Common myeloid progenitor, CD34-positive (primary cell): ENCODE results near the gene ZKSCAN4.
A peak's percentile ranks its signal among the peaks of the same experiment; 100 is the strongest.

Experiments used
- CTCF ChIA-PET: fragments of 350-600 bp; sonication (Branson Sonifier 250); formaldehyde crosslinking; loops from one replicate; lab custom pipeline; 2021; ENCODE audit warnings: antibody characterized with exemption; lab: Charles Lee
- POLR2A ChIA-PET: fragments of 350-600 bp; sonication (Branson Sonifier 250); formaldehyde crosslinking; loops from one replicate; lab custom pipeline; 2021; ENCODE audit warnings: antibody characterized with exemption; lab: Charles Lee
- DNase-seq, 3 donors: peaks; one replicate each; pipeline versions ENCODE4 v3.0.0 to v3.0.0-alpha.2; 2013
- H3K27ac ChIP-seq, 2 experiments: 1 replicate in 1 of 2; 2 replicates in 1 of 2; pipeline ENCODE4 v1.7.0; 2013; ENCODE audit warnings: inconsistent platforms in 2 of 2, low read length in 2 of 2, mild to moderate bottlenecking in 2 of 2, low read depth in 1 of 2, moderate library complexity in 1 of 2; ENCODE audit not compliant: severe bottlenecking in 2 of 2, insufficient read depth in 1 of 2, poor library complexity in 1 of 2
- H3K27me3 ChIP-seq, 5 experiments: replicated peaks in 2 of 5; 1 replicate in 3 of 5; 2 replicates in 2 of 5; pipeline versions ENCODE4 v1.6.1 to v1.7.0; 2013; ENCODE audit warnings: low read length in 4 of 5, mild to moderate bottlenecking in 2 of 5, moderate library complexity in 2 of 5, inconsistent platforms in 1 of 5; ENCODE audit not compliant: insufficient read depth in 5 of 5, control insufficient read depth in 4 of 5
- H3K36me3 ChIP-seq, 4 experiments: 1 replicate in 2 of 4; 2 replicates in 2 of 4; pipeline versions ENCODE4 v1.6.1 to v1.7.0; 2013; ENCODE audit warnings: low read length in 3 of 4, control low read depth in 1 of 4, mild to moderate bottlenecking in 1 of 4; ENCODE audit not compliant: control insufficient read depth in 4 of 4, insufficient read depth in 4 of 4
- H3K4me1 ChIP-seq, 4 experiments: 1 replicate in 3 of 4; 2 replicates in 1 of 4; pipeline versions ENCODE4 v1.6.1 to v1.7.1; 2013; ENCODE audit warnings: low read length in 3 of 4, mild to moderate bottlenecking in 3 of 4, control low read depth in 1 of 4, inconsistent platforms in 1 of 4, moderate library complexity in 1 of 4; ENCODE audit not compliant: control insufficient read depth in 4 of 4, insufficient read depth in 4 of 4; ENCODE audit errors: control extremely low read depth in 1 of 4
- H3K4me3 ChIP-seq, 7 experiments: 1 replicate in 4 of 7; 2 replicates in 3 of 7; pipeline versions ENCODE4 v1.5.1 to v1.7.0; 2013; ENCODE audit warnings: mild to moderate bottlenecking in 7 of 7, low read length in 6 of 7, moderate library complexity in 6 of 7, inconsistent platforms in 2 of 7, low read depth in 2 of 7, control low read depth in 1 of 7; ENCODE audit not compliant: insufficient read depth in 4 of 7, control insufficient read depth in 1 of 7; ENCODE audit errors: extremely low read depth in 1 of 7
- H3K9me3 ChIP-seq, 5 experiments: 1 replicate in 4 of 5; 2 replicates in 1 of 5; pipeline versions ENCODE4 v1.6.1 to v1.7.1; 2013; ENCODE audit warnings: low read length in 4 of 5, mild to moderate bottlenecking in 2 of 5, inconsistent platforms in 1 of 5, low read depth in 1 of 5, moderate library complexity in 1 of 5; ENCODE audit not compliant: control insufficient read depth in 4 of 5, insufficient read depth in 2 of 5; ENCODE audit errors: control extremely low read depth in 1 of 5
- WGBS: methylation state at CpG from one replicate; pipeline ENCODE4 v1.1.5; 2013; ENCODE audit not compliant: insufficient coverage; 5-methylcytosine and 5-hydroxymethylcytosine counted together

The ZKSCAN4 gene

DNA sequence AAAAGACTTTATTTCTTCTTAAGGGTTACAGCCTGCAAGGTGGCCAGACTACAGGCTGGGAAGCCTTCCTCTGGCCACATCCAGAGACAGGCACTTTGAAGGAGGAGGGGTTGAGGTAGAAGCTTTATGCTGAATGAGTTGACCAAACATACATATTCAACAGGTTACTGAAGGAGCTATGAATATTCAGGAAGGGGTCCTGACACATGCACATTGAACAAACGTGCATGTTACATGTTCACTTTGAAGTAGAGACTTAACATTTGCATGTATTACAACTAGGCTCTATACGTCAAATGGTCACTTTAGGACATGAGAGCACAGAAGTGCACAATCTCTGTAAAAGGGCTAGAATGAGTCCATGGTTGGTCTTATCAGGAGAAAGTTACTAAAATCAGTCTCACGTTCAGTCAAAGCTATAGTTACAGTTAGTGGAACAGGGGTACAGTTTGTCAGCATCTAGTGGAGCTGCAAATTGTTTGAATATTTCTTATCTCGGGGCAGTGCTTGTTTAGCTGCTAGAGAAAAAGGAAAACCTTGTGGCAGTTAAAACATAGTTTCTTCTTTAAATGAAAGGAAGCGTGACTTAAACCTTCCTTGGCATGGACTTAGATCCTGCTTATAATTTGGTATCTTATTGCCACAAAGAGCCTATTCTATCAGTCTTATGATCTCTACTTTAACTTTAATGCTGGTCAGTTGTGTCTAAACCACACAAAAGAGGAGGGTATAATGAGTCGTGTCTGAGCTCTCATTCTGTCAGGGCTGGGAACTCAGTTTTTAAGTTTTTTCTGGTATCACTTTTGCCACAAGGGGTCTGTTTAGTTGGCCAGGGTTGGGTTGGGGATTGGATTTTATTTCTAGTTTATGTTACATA lies 31.6 kb downstream of the ZKSCAN4 start:
- WGBS: 43% methylated on average over 4 of the region's 6 CpGs
- H3K4me3 ChIP-seq: peak overlapping the region in 1 of 7 experiments; percentile 32
- H3K36me3 ChIP-seq: no peaks in the 10 kb centered on the region
- H3K27me3 ChIP-seq: peaks cover 0 to 4% (median under 1%) of the 10 kb centered on the region in 5 experiments
- peak overlapping the region in 1 of 2 experiments; percentile 46 for H3K27ac ChIP-seq
- ChIA-PET POLR2A (interaction anchor here (0.6 kb wide), 1 partner anchor 197 kb away, joined by 3 read pairs; no protein-coding TSS in a partner anchor), CTCF (interaction anchor here (1.0 to 2.2 kb wide), 4 partner anchors 9 to 138 kb away, joined by 3 to 8 read pairs (median 4); partner anchors contain the start of gene ZSCAN26)
- H3K9me3 ChIP-seq: no peaks in the 10 kb centered on the region
- peaks cover 6 to 30% (median 19%) of the 10 kb centered on the region in 4 experiments for H3K4me1 ChIP-seq
- DNase-seq: peak in 2 of 3 donors; percentile 28 to 45

DNA sequence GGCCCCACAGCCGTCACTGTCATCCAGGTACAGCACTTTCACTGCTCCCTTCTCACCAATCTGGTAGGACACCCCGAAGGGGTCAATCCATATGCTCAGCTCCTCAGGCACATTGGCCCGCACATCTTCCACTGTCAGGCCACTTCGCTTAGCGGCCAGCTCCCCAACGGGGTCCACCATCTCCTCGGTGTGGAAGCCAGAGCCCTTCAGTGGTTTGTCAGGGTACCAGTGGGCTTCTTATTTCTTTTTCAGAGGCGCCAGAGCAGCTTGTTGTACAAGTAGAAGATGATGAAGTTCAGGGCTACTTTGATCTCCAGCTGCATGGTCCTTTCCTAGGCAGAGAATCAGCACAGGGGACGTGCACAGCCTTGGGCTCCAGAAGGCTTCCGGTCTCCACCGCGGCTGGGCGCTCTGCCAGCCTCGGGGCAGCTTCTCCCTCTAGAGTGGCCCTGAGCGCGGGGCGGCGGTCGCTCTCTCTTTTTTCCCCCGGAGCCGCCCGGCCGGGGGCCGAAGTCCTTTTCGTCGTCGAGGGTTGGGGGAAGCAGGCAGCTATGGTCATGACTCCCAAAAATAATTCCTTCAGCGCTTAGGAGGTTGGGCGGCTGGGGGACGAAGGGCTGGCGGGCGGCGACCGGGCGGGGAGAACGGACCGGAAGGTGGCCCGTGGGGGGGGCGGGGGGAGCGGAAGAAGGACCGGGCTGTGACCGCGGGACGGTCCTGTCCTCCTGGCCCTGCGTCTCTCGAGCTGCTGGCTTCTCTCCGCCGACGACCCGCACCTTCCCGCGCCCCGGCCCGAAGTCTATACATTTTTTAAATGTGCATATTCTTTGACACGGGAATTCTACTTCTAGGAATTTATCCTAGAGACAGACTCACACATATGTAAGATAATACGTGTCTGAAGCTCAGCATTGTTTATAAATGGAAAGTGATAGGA lies 33.5 kb downstream of the ZKSCAN4 start:
- Histone ChIP-seq H3K27me3 (peaks cover 0 to 19% (median 7%) of the 10 kb centered on the region in 5 experiments), H3K9me3 (no peaks in the 10 kb centered on the region), H3K4me1 (peaks cover 0 to 22% (median 13%) of the 10 kb centered on the region in 4 experiments), H3K27ac (peak overlapping the region in 1 of 2 experiments; percentile 65), H3K4me3 (peak overlapping the region; percentile 42 to 80 (median 65)), H3K36me3 (no peaks in the 10 kb centered on the region)
- WGBS: 15% methylated on average over 21 of the region's 56 CpGs
- peak; percentile 64 to 89 (median 87) for DNase-seq
- CTCF ChIA-PET: interaction anchor here (0.7 to 1.4 kb wide), 6 partner anchors 9 to 137 kb away, joined by 3 to 5 read pairs (median 4); partner anchors contain the start of gene ZKSCAN8
- POLR2A ChIA-PET: interaction anchor here (1.1 kb wide), 1 partner anchor 137 kb away, joined by 5 read pairs; no protein-coding TSS in a partner anchor

DNA sequence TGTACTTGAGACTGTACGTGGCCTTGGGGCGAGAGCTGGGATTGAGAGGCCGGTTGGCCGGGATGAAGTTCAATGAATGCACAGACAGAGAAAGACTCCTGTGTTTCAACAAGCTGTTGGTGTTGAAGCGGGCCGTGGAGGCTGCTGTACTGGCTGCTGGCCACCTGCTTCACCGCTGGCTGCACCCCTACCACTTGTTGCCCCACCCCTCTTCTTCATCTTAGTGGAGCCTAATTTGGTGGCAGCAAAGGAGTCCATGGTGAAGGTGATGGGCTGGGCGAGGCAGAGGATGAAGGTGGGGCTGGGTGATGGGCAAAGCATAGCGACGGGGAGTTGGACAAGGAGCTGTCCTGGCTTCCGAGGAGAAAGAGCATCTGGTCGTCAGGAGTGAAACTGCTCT lies 34.2 kb downstream of the ZKSCAN4 start:
- Histone ChIP-seq H3K27ac (no peak overlapping the region), H3K27me3 (peaks cover 0 to 26% (median 14%) of the 10 kb centered on the region in 5 experiments), H3K4me3 (peak overlapping the region in 4 of 7 experiments; percentile 62 to 80 (median 72)), H3K36me3 (no peaks in the 10 kb centered on the region), H3K9me3 (no peaks in the 10 kb centered on the region), H3K4me1 (peaks cover 0 to 28% (median 14%) of the 10 kb centered on the region in 4 experiments)
- ChIA-PET POLR2A (interaction anchor here (1.1 kb wide), 1 partner anchor 138 kb away, joined by 5 read pairs; no protein-coding TSS in a partner anchor), CTCF (interaction anchor here (0.7 to 1.4 kb wide), 5 partner anchors 10 to 137 kb away, joined by 3 to 5 read pairs (median 4); partner anchors contain the start of gene ZKSCAN8)
- DNase-seq: no peak
- WGBS: 94% methylated on average over 9 of the region's 12 CpGs

DNA sequence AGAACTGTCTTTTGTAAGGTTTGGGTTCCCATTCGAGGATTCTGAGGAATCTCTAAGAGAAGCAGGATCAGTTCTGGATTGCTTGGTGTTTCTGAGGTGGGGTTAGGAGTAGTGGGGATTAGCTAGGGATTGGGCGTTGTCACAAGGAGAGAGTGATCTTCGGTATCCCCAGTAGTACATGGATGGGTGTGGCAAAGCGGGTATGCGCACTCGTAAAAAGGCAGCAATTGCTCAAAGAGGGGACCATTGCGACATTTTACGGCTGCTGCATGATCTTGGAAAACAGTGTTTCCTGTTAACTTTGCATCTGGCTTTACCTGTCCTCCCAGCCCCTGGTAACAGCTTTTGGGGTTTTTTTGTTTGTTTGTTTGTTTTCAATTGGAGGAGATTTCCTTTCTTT lies 36.6 kb downstream of the ZKSCAN4 start:
- no peak overlapping the region for H3K27ac ChIP-seq
- WGBS: 63% methylated on average over 6 of the region's 8 CpGs
- peaks cover 5 to 33% (median 23%) of the 10 kb centered on the region in 4 experiments for H3K4me1 ChIP-seq
- POLR2A ChIA-PET: no interaction called here
- H3K36me3 ChIP-seq: no peaks in the 10 kb centered on the region
- CTCF ChIA-PET: interaction anchor here (0.9 kb wide), 1 partner anchor 141 kb away, joined by 4 read pairs; no protein-coding TSS in a partner anchor
- peak overlapping the region in 3 of 7 experiments; percentile 4 to 57 (median 8) for H3K4me3 ChIP-seq
- no peaks in the 10 kb centered on the region for H3K9me3 ChIP-seq
- DNase-seq: peak; percentile 42 to 65 (median 61)
- peaks cover 4 to 49% (median 15%) of the 10 kb centered on the region in 5 experiments for H3K27me3 ChIP-seq

DNA sequence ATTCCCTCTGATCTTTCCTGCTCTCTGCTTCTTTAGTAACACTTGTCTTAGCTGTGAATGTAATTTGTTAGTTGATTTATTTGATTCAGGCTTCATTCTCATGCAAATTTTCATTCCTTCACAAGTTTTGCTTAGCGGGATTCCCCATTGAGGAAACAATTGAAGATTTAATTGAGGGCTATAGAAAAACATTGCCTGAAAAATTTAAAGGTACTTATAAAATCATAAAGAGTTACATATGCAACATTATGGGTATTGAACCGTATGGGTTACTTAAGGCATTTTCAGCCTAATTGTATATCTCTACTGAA lies 38.9 kb downstream of the ZKSCAN4 start:
- peak overlapping the region in 4 of 7 experiments; percentile 35 to 78 (median 72) for H3K4me3 ChIP-seq
- CTCF ChIA-PET: no interaction called here

DNA sequence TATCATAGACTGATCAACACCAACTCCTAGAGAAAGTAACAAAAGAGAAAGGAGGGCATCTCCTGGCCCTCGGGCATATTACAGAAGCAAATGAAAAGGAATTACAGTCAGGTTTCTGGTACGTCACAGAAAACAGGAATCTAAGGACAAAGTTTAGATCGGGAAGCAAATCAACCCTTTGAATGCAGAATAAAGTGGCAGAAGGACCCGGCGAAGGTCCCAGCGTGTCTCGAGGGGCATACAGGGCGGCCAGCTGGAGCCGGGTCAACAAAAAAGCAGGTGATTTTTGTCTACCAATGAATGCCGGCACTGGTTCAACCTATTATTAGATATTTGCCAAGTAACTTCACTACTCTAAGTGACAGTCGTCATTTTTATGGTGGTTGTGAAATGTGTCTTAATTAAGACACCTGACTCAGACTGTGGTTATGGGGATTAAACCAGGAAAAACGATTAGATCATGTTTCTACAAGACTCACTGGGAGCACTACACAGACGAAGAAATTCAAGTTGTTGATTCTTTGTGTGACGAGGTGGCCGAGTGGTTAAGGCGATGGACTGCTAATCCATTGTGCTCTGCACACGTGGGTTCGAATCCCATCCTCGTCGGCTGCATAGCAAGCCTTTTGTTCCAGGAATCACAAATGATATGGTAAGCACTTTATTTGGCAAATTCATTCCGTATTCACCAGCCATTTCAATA lies 39.4 kb downstream of the ZKSCAN4 start:
- Histone ChIP-seq H3K27ac (peak overlapping the region in 1 of 2 experiments; percentile 47), H3K27me3 (peaks cover 12 to 75% (median 33%) of the 10 kb centered on the region in 5 experiments), H3K4me3 (peak overlapping the region in 6 of 7 experiments; percentile 27 to 78 (median 60)), H3K36me3 (no peaks in the 10 kb centered on the region), H3K4me1 (peaks cover 5 to 26% (median 19%) of the 10 kb centered on the region in 4 experiments), H3K9me3 (peaks cover 0 to 3% (median 0%) of the 10 kb centered on the region in 5 experiments)
- under 1% methylated on average over 18 of the region's 21 CpGs for WGBS
- CTCF ChIA-PET: no interaction called here
- peak; percentile 51 to 81 (median 74) for DNase-seq
- POLR2A ChIA-PET: interaction anchor here (0.9 kb wide), 1 partner anchor 14 kb away, joined by 3 read pairs; no protein-coding TSS in a partner anchor

More for the DNA sequence above, 38.9 kb downstream of the ZKSCAN4 start:
- WGBS: no CpG with 5 or more reads among the region's 2 CpGs
- Histone ChIP-seq H3K9me3 (peaks cover 0 to 3% (median 0%) of the 10 kb centered on the region in 5 experiments), H3K27me3 (peaks cover 8 to 70% (median 33%) of the 10 kb centered on the region in 5 experiments), H3K4me1 (peaks cover 5 to 26% (median 19%) of the 10 kb centered on the region in 4 experiments), H3K27ac (no peak overlapping the region), H3K36me3 (no peaks in the 10 kb centered on the region)
- POLR2A ChIA-PET: no interaction called here
- DNase-seq: no peak
